Lower leg skin (tissue), 3 donors: ENCODE measurements around the gene GNAL.

Experiments
- CTCF ChIP-seq, 3 donors: fragments of 450-650 bp; IDR thresholded peaks; one replicate each; pipeline ENCODE4 v1.5.1; 2016; ENCODE audit warnings: antibody characterized with exemption in 3 of 3, mild to moderate bottlenecking in 3 of 3, moderate library complexity in 2 of 3
- POLR2A ChIP-seq, 2 donors: fragments of 450-650 bp; IDR thresholded peaks; one replicate each; pipeline ENCODE4 v1.6.1; 2016 to 2017; ENCODE audit warnings: antibody characterized with exemption in 2 of 2, mild to moderate bottlenecking in 1 of 2, moderate library complexity in 1 of 2

GRCh38 chr18:11791131-11791530 lies 102.1 kb downstream of the GNAL start:
- TF ChIP-seq CTCF (IDR thresholded peaks at IDR 0.05): no peak
- no peak for TF ChIP-seq POLR2A (IDR thresholded peaks at IDR 0.05)
